GM12878 (cell line): ENCODE measurements around the gene ANKRD11. TPM values are rescaled to one million over a fixed set of nuclear protein-coding genes. Genes with fewer than 3 reads are reported as not detected.

Experiments
- ATAC-seq: fragments of 200-7000 bp; cut with Tn5 transposase; 3 replicates; pipeline ENCODE4 v1.9.1; 2020; ENCODE audit warnings: mild to moderate bottlenecking, moderate library complexity
- BruUV-seq: library from RNA; stranded (reverse); fragments of 400-500 nt; replicated peaks from 2 replicates; lab custom pipeline; 2021; lab: Mats Ljungman, UMichigan
- CTCF ChIA-PET: fragments of 300-600 bp; sonication (Branson Sonifier 250); formaldehyde crosslinking; extraction: SDS; loops from one replicate; lab custom pipeline; 2021; ENCODE audit warnings: inconsistent platforms; lab: Yijun Ruan, JAX
- POLR2A ChIA-PET: fragments of 350-600 bp; formaldehyde crosslinking; extraction: SDS; loops from one replicate; lab custom pipeline; 2021; ENCODE audit warnings: inconsistent platforms; lab: Charles Lee
- RAD21 ChIA-PET: fragments of 300-600 bp; sonication (Branson Sonifier 250); formaldehyde crosslinking; loops from one replicate; lab custom pipeline; 2023; ENCODE audit warnings: antibody characterized with exemption; ENCODE audit not compliant: unreplicated experiment; lab: Charles Lee
- SMC1A ChIA-PET: fragments of 300-600 bp; sonication (Branson Sonifier 250); formaldehyde crosslinking; loops from one replicate; lab custom pipeline; 2023; ENCODE audit not compliant: unreplicated experiment, uncharacterized antibody; lab: Charles Lee
- DNase-seq: peaks from one replicate; pipeline ENCODE4 v3.0.0-alpha.2; 2011; ENCODE audit warnings: low read depth, low spot score
- FAIRE-seq: peaks from 3 replicates; lab custom pipeline; 2011; peaks lifted over from hg19 to GRCh38; lab: Jason Lieb, UNC
- H2AFZ ChIP-seq: 2 replicates; pipeline ENCODE4 v1.6.0; 2011; ENCODE audit warnings: low read depth, low read length, control low read depth; ENCODE audit not compliant: control insufficient read depth
- H3K27ac ChIP-seq: 2 replicates; pipeline ENCODE4 v1.5.1; 2011; ENCODE audit warnings: control low read depth; ENCODE audit not compliant: control insufficient read depth, insufficient read depth
- H3K27me3 ChIP-seq, 2 experiments: replicated peaks in 1 of 2; 2 replicates each; pipeline versions ENCODE4 v1.6.0 to v1.6.1; 2011; ENCODE audit warnings: low read length in 1 of 2; ENCODE audit not compliant: control insufficient read depth in 2 of 2, insufficient read depth in 2 of 2
- H3K36me3 ChIP-seq, 2 experiments: 2 replicates each; pipeline ENCODE4 v1.5.1; 2011; ENCODE audit warnings: low read length in 1 of 2; ENCODE audit not compliant: control insufficient read depth in 2 of 2, insufficient read depth in 2 of 2
- H3K4me1 ChIP-seq: 2 replicates; pipeline ENCODE4 v1.6.1; 2011; ENCODE audit warnings: mild to moderate bottlenecking, low read length, moderate library complexity, mixed read lengths; ENCODE audit not compliant: control insufficient read depth, insufficient read depth
- H3K4me2 ChIP-seq: 2 replicates; pipeline ENCODE4 v1.6.0; 2011; ENCODE audit warnings: control low read depth; ENCODE audit not compliant: control insufficient read depth, insufficient read depth
- H3K4me3 ChIP-seq: fragments of 200-600 bp; sonication (generic); 2 replicates; pipeline ENCODE4 v1.5.1; 2016
- H3K79me2 ChIP-seq: 2 replicates; pipeline ENCODE4 v1.6.0; 2011; ENCODE audit warnings: low read length; ENCODE audit not compliant: control insufficient read depth, insufficient read depth
- H3K9ac ChIP-seq: 2 replicates; pipeline ENCODE4 v1.8.0; 2011; ENCODE audit warnings: low read length, control low read depth, mixed read lengths; ENCODE audit not compliant: control insufficient read depth, insufficient read depth
- H3K9me3 ChIP-seq: replicated peaks from 3 replicates; pipeline ENCODE4 v1.5.1; 2011; ENCODE audit warnings: mild to moderate bottlenecking, low read length; ENCODE audit not compliant: control insufficient read depth, insufficient read depth
- H4K20me1 ChIP-seq: 2 replicates; pipeline ENCODE4 v1.6.0; 2011; ENCODE audit not compliant: control insufficient read depth, insufficient read depth
- BACH1 ChIP-seq: fragments of 450-650 bp; IDR thresholded peaks from 2 replicates; pipeline ENCODE4 v1.6.1; 2017; ENCODE audit warnings: mild to moderate bottlenecking, borderline replicate concordance
- EZH2 ChIP-seq: IDR thresholded peaks from 2 replicates; pipeline ENCODE4 v1.6.1; 2012; ENCODE audit warnings: low read depth, mild to moderate bottlenecking, control low read depth, inconsistent platforms, low read length, borderline replicate concordance; ENCODE audit not compliant: control insufficient read depth
- MYC ChIP-seq: IDR thresholded peaks from 2 replicates; pipeline ENCODE4 v1.6.1; 2011; ENCODE audit warnings: mild to moderate bottlenecking, low read length, moderate library complexity, inconsistent platforms; ENCODE audit not compliant: insufficient read depth, insufficient replicate concordance, insufficient read length, severe bottlenecking
- PAX5 ChIP-seq: IDR thresholded peaks from 2 replicates; pipeline ENCODE4 v1.6.1; 2011; ENCODE audit warnings: low read depth, low read length, borderline replicate concordance
- PAX8 ChIP-seq: fragments of 450-650 bp; IDR thresholded peaks from 2 replicates; pipeline ENCODE4 v1.6.1; 2017; ENCODE audit warnings: mild to moderate bottlenecking, moderate library complexity
- STAT3 ChIP-seq: IDR thresholded peaks from 2 replicates; pipeline ENCODE4 v1.6.1; 2011; ENCODE audit warnings: low read depth, low read length, improper control_type of control experiment
- ZNF207 ChIP-seq: fragments of 450-650 bp; IDR thresholded peaks from 2 replicates; pipeline ENCODE4 v1.6.1; 2014; ENCODE audit warnings: antibody characterized with exemption, mild to moderate bottlenecking, borderline replicate concordance
- ZNF217 ChIP-seq: fragments of 450-650 bp; IDR thresholded peaks from 2 replicates; pipeline ENCODE4 v1.6.1; 2017; ENCODE audit warnings: antibody characterized with exemption, mild to moderate bottlenecking
- WGBS: methylation state at CpG from one replicate; pipeline ENCODE4 v1.1.6; 2016; ENCODE audit warnings: low lambda C conversion rate; ENCODE audit not compliant: insufficient replicate concordance, insufficient coverage; ENCODE audit errors: missing lambda C conversion rate; 5-methylcytosine and 5-hydroxymethylcytosine counted together
- in situ Hi-C: fragments of 300-500 bp; cut with MboI; formaldehyde crosslinking; loops from 9 replicates; pipeline ENCODE4 v1.14.3; 2018; ENCODE audit warnings: mixed read lengths
- intact Hi-C: fragments of 100-400 bp; cut with micrococcal nuclease; formaldehyde crosslinking; loops from one replicate; pipeline ENCODE4 v1.14.2; 2022; ENCODE audit not compliant: unreplicated experiment
- polyA plus RNA-seq, 11 experiments: library from polyadenylated mRNA; depleted of rRNA in 4 of 11; unstranded in 6 of 11; stranded (reverse) in 5 of 11; fragments of >200 nt; fragmentation: Nextera tagmentation in 4 of 11; fragmentation: Illumina TruSeq in 1 of 11; extraction: Ambion mirVana in 4 of 11; extraction: Trizol in 1 of 11; gene quantifications; 1 replicate in 1 of 11; 2 replicates in 10 of 11; pipeline versions ENCODE4 v1.2.1 to v1.2.3, GENCODE V29; 2011 to 2016; ENCODE audit warnings: inconsistent platforms in 2 of 11, missing spikeins in 2 of 11, low read depth in 1 of 11
- total RNA-seq, 4 experiments: library from RNA; depleted of rRNA in 3 of 4; stranded (reverse); fragments of >200 nt in 3 of 4; fragmentation: Illumina TruSeq in 1 of 4; extraction: Trizol in 1 of 4; gene quantifications; 2 replicates each; pipeline versions ENCODE4 v1.2.1 to v1.2.3, GENCODE V29; 2013 to 2021
- TF ChIP-seq, protein P1 (sequence below): IDR thresholded peaks from 2 replicates; pipeline ENCODE4 v1.6.1; 2012; ENCODE audit warnings: low read depth, low read length, improper control_type of control experiment

ANKRD11 gene
- total and polyA plus RNA-seq, 10 of the 15 experiments (the other 5 are each of a cell fraction or from before 2014, with no cell fraction given): 5.1 to 103 (median 27.4) TPM

DNA sequence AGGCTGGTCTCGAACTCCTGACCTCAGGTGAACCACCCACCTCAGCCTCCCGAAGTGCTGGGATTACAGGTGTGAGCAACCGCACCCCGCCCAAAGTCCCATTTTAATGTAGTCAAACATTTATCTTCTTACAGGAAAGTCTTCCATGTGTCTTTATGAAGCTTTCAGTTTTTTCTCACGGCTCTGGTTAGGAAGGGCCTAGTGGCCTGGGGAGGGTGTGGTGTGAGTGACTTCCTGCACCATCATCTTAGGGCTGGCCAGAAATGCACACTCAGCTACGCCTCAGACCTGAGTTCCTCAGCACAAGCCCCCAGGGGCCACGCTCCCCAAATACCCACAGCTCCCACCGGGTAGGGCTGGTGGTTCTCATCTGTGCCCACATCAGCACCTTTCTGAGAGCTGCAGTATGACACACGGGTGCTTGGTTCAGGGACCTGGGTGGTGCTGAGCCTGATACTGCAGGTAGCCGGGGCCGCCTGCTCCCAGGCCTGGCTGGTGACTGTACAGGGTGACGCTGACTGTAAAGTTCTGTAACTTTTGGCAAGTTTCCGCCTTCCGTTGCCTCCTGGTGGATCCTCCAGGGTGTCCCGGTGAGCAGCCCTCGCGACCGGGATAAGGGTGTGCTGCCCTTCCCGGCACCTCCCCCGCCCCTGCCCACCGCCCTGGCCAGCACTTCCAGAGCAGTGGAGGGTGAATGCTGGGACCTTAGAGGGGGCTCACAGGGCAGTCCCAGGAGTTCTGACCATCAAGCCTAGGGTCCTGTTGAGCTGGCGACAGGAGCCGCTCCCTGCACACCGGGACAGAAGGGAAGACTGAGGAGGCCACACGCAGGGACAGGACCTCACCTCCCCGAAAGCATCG, 220.3 kb downstream of the ANKRD11 start:
- Histone ChIP-seq H4K20me1 (no peaks in the 10 kb centered on the region), H3K4me3 (no peak overlapping the region), H3K9ac (no peak overlapping the region), H3K36me3 (peaks cover 22 to 27% of the 10 kb centered on the region in 2 experiments), H3K27ac (no peak overlapping the region), H3K4me2 (no peak overlapping the region), H3K79me2 (no peaks in the 10 kb centered on the region), H3K27me3 (no peaks in the 10 kb centered on the region), H2AFZ (no peak overlapping the region), H3K9me3 (no peaks in the 10 kb centered on the region), H3K4me1 (no peaks in the 10 kb centered on the region)
- ChIA-PET CTCF (no interaction called here), RAD21 (no interaction called here), SMC1A (no interaction called here), POLR2A (interaction anchor here (0.5 kb wide), 1 partner anchor 30 kb away, joined by 6 read pairs; no protein-coding TSS in a partner anchor)
- intact Hi-C loops: no loop called here
- in situ Hi-C loops: no loop called here
- WGBS: 97% methylated on average over 27 of the region's 27 CpGs
- ATAC-seq (no peak), DNase-seq (no peak), FAIRE-seq (no peak)
- TF ChIP-seq ZNF207: no peak
- no peak for TF ChIP-seq PAX8
- TF ChIP-seq STAT3: no peak
- TF ChIP-seq PAX5: no peak
- no peak for TF ChIP-seq ZNF217
- no peak for TF ChIP-seq MYC
- TF ChIP-seq BACH1: no peak
- TF ChIP-seq, protein P1, sequence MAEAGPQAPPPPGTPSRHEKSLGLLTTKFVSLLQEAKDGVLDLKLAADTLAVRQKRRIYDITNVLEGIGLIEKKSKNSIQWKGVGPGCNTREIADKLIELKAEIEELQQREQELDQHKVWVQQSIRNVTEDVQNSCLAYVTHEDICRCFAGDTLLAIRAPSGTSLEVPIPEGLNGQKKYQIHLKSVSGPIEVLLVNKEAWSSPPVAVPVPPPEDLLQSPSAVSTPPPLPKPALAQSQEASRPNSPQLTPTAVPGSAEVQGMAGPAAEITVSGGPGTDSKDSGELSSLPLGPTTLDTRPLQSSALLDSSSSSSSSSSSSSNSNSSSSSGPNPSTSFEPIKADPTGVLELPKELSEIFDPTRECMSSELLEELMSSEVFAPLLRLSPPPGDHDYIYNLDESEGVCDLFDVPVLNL: no peak
- no peak for TF ChIP-seq EZH2
- BruUV-seq: no TSS peak
